GM12878 (cell line): ENCODE measurements around the gene LMAN2L. TPM values are rescaled to one million over a fixed set of nuclear protein-coding genes. Genes with fewer than 3 reads are reported as not detected.

ENCODE experiments used
- ATAC-seq: fragments of 200-7000 bp; cut with Tn5 transposase; 3 replicates; pipeline ENCODE4 v1.9.1; 2020; ENCODE audit warnings: mild to moderate bottlenecking, moderate library complexity
- BruUV-seq: library from RNA; stranded (reverse); fragments of 400-500 nt; replicated peaks from 2 replicates; lab custom pipeline; 2021; lab: Mats Ljungman, UMichigan
- CTCF ChIA-PET: fragments of 300-600 bp; sonication (Branson Sonifier 250); formaldehyde crosslinking; extraction: SDS; loops from one replicate; lab custom pipeline; 2021; ENCODE audit warnings: inconsistent platforms; lab: Yijun Ruan, JAX
- POLR2A ChIA-PET: fragments of 350-600 bp; formaldehyde crosslinking; extraction: SDS; loops from one replicate; lab custom pipeline; 2021; ENCODE audit warnings: inconsistent platforms; lab: Charles Lee
- RAD21 ChIA-PET: fragments of 300-600 bp; sonication (Branson Sonifier 250); formaldehyde crosslinking; loops from one replicate; lab custom pipeline; 2023; ENCODE audit warnings: antibody characterized with exemption; ENCODE audit not compliant: unreplicated experiment; lab: Charles Lee
- SMC1A ChIA-PET: fragments of 300-600 bp; sonication (Branson Sonifier 250); formaldehyde crosslinking; loops from one replicate; lab custom pipeline; 2023; ENCODE audit not compliant: unreplicated experiment, uncharacterized antibody; lab: Charles Lee
- DNase-seq: peaks from one replicate; pipeline ENCODE4 v3.0.0-alpha.2; 2011; ENCODE audit warnings: low read depth, low spot score
- FAIRE-seq: peaks from 3 replicates; lab custom pipeline; 2011; peaks lifted over from hg19 to GRCh38; lab: Jason Lieb, UNC
- H2AFZ ChIP-seq: 2 replicates; pipeline ENCODE4 v1.6.0; 2011; ENCODE audit warnings: low read depth, low read length, control low read depth; ENCODE audit not compliant: control insufficient read depth
- H3K27ac ChIP-seq: 2 replicates; pipeline ENCODE4 v1.5.1; 2011; ENCODE audit warnings: control low read depth; ENCODE audit not compliant: control insufficient read depth, insufficient read depth
- H3K27me3 ChIP-seq, 2 experiments: replicated peaks in 1 of 2; 2 replicates each; pipeline versions ENCODE4 v1.6.0 to v1.6.1; 2011; ENCODE audit warnings: low read length in 1 of 2; ENCODE audit not compliant: control insufficient read depth in 2 of 2, insufficient read depth in 2 of 2
- H3K36me3 ChIP-seq, 2 experiments: 2 replicates each; pipeline ENCODE4 v1.5.1; 2011; ENCODE audit warnings: low read length in 1 of 2; ENCODE audit not compliant: control insufficient read depth in 2 of 2, insufficient read depth in 2 of 2
- H3K4me1 ChIP-seq: 2 replicates; pipeline ENCODE4 v1.6.1; 2011; ENCODE audit warnings: mild to moderate bottlenecking, low read length, moderate library complexity, mixed read lengths; ENCODE audit not compliant: control insufficient read depth, insufficient read depth
- H3K4me2 ChIP-seq: 2 replicates; pipeline ENCODE4 v1.6.0; 2011; ENCODE audit warnings: control low read depth; ENCODE audit not compliant: control insufficient read depth, insufficient read depth
- H3K4me3 ChIP-seq: fragments of 200-600 bp; sonication (generic); 2 replicates; pipeline ENCODE4 v1.5.1; 2016
- H3K79me2 ChIP-seq: 2 replicates; pipeline ENCODE4 v1.6.0; 2011; ENCODE audit warnings: low read length; ENCODE audit not compliant: control insufficient read depth, insufficient read depth
- H3K9ac ChIP-seq: 2 replicates; pipeline ENCODE4 v1.8.0; 2011; ENCODE audit warnings: low read length, control low read depth, mixed read lengths; ENCODE audit not compliant: control insufficient read depth, insufficient read depth
- H3K9me3 ChIP-seq: replicated peaks from 3 replicates; pipeline ENCODE4 v1.5.1; 2011; ENCODE audit warnings: mild to moderate bottlenecking, low read length; ENCODE audit not compliant: control insufficient read depth, insufficient read depth
- H4K20me1 ChIP-seq: 2 replicates; pipeline ENCODE4 v1.6.0; 2011; ENCODE audit not compliant: control insufficient read depth, insufficient read depth
- CBX5 ChIP-seq: sonication (generic); IDR thresholded peaks from 2 replicates; pipeline ENCODE4 v1.6.1; 2016; ENCODE audit warnings: low read depth, moderate library complexity, mild to moderate bottlenecking, inconsistent platforms
- FOXK2 ChIP-seq: fragments of 450-650 bp; IDR thresholded peaks from 2 replicates; pipeline ENCODE4 v1.6.1; 2017; ENCODE audit warnings: mild to moderate bottlenecking, moderate library complexity
- GABPA ChIP-seq: IDR thresholded peaks from 2 replicates; pipeline ENCODE4 v1.6.1; 2014; ENCODE audit warnings: antibody characterized with exemption, low read depth, mild to moderate bottlenecking, inconsistent platforms
- KLF5 ChIP-seq: fragments of 450-650 bp; IDR thresholded peaks from 2 replicates; pipeline ENCODE4 v1.6.1; 2014; ENCODE audit warnings: mild to moderate bottlenecking; ENCODE audit not compliant: partially characterized antibody
- SP1 ChIP-seq: IDR thresholded peaks from one replicate; pipeline ENCODE4 v1.6.1; 2011; ENCODE audit warnings: low read depth, low read length
- WGBS: methylation state at CpG from one replicate; pipeline ENCODE4 v1.1.6; 2016; ENCODE audit warnings: low lambda C conversion rate; ENCODE audit not compliant: insufficient replicate concordance, insufficient coverage; ENCODE audit errors: missing lambda C conversion rate; 5-methylcytosine and 5-hydroxymethylcytosine counted together
- in situ Hi-C: fragments of 300-500 bp; cut with MboI; formaldehyde crosslinking; loops from 9 replicates; pipeline ENCODE4 v1.14.3; 2018; ENCODE audit warnings: mixed read lengths
- intact Hi-C: fragments of 100-400 bp; cut with micrococcal nuclease; formaldehyde crosslinking; loops from one replicate; pipeline ENCODE4 v1.14.2; 2022; ENCODE audit not compliant: unreplicated experiment
- polyA plus RNA-seq, 11 experiments: library from polyadenylated mRNA; depleted of rRNA in 4 of 11; unstranded in 6 of 11; stranded (reverse) in 5 of 11; fragments of >200 nt; fragmentation: Nextera tagmentation in 4 of 11; fragmentation: Illumina TruSeq in 1 of 11; extraction: Ambion mirVana in 4 of 11; extraction: Trizol in 1 of 11; gene quantifications; 1 replicate in 1 of 11; 2 replicates in 10 of 11; pipeline versions ENCODE4 v1.2.1 to v1.2.3, GENCODE V29; 2011 to 2016; ENCODE audit warnings: inconsistent platforms in 2 of 11, missing spikeins in 2 of 11, low read depth in 1 of 11
- total RNA-seq, 4 experiments: library from RNA; depleted of rRNA in 3 of 4; stranded (reverse); fragments of >200 nt in 3 of 4; fragmentation: Illumina TruSeq in 1 of 4; extraction: Trizol in 1 of 4; gene quantifications; 2 replicates each; pipeline versions ENCODE4 v1.2.1 to v1.2.3, GENCODE V29; 2013 to 2021
- TF ChIP-seq, protein P1 (sequence below): fragments of 450-650 bp; IDR thresholded peaks from 2 replicates; pipeline ENCODE4 v1.6.1; 2017; ENCODE audit warnings: mild to moderate bottlenecking
- TF ChIP-seq, protein P2 (sequence below): fragments of 450-650 bp; conservative IDR thresholded peaks from 2 replicates; pipeline ENCODE4 v1.6.1; 2017; ENCODE audit warnings: mild to moderate bottlenecking, moderate library complexity
- TF ChIP-seq, protein P3 (sequence below): fragments of 450-650 bp; formaldehyde crosslinking; IDR thresholded peaks from 2 replicates; pipeline ENCODE4 v1.4.0; 2022; ENCODE audit warnings: mild to moderate bottlenecking, moderate library complexity
- TF ChIP-seq, protein P4 (sequence below): fragments of 450-650 bp; IDR thresholded peaks from 2 replicates; pipeline ENCODE4 v1.6.1; 2014; ENCODE audit warnings: mild to moderate bottlenecking
- TF ChIP-seq, protein P5 (sequence below): fragments of 450-650 bp; IDR thresholded peaks from 2 replicates; pipeline ENCODE4 v1.6.1; 2017; ENCODE audit warnings: mild to moderate bottlenecking, low read depth, inconsistent platforms; ENCODE audit not compliant: poor library complexity, severe bottlenecking

The LMAN2L gene
- total and polyA plus RNA-seq, 10 of the 15 experiments (the other 5 are each of a cell fraction or from before 2014, with no cell fraction given): 5.7 to 16.3 (median 10.7) TPM

DNA sequence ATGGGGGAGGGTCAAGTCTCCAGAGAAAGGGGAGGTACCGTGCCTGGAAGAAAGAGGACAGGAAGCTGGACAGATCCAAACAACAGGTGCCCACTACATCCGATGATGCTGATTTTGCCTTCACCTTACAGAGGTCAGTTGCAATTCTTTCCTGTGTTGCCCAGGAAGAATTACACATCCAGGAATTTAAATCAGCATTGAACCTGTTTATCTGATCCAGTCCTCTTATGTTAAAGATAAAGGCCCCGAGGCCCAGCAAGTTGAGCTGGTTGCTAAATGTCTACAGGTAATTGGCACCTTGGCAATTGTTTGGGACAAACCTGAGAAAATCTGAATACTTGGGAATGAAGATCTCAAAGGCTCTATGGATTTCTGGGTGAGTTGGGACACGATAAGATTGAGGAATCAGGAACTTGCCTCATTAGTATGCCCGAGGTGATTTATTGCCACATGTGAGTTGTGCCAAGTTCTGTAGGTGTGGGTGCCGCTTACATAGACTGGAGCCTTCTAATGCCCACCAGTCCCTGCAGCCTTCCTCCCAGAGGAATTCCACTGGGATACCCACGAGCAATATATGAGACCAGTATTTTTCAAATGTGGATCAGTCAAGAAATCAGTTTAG lies 13.9 kb upstream of the LMAN2L start (continued):
- TF ChIP-seq, protein P1, sequence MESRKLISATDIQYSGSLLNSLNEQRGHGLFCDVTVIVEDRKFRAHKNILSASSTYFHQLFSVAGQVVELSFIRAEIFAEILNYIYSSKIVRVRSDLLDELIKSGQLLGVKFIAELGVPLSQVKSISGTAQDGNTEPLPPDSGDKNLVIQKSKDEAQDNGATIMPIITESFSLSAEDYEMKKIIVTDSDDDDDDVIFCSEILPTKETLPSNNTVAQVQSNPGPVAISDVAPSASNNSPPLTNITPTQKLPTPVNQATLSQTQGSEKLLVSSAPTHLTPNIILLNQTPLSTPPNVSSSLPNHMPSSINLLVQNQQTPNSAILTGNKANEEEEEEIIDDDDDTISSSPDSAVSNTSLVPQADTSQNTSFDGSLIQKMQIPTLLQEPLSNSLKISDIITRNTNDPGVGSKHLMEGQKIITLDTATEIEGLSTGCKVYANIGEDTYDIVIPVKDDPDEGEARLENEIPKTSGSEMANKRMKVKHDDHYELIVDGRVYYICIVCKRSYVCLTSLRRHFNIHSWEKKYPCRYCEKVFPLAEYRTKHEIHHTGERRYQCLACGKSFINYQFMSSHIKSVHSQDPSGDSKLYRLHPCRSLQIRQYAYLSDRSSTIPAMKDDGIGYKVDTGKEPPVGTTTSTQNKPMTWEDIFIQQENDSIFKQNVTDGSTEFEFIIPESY: no peak

DNA sequence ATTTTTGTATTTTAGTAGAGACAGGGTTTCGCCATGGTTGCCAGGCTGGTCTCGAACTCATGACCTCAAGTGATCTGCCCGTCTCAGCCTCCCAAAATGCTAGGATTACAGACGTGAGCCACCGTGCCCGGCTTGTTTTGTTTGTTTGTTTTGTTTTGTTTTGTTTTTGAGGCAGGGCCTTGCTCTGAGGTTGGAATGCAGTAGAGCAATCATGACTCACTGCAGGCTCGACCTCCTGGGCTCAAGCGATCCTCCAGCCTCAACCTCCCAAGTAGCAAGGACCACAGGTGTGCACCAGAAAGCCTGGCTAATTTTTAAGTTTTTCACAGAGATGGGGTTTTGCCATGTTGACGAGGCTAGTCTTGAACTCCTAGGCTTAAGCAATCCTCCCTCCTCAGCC lies 11.9 kb upstream of the LMAN2L start:
- ATAC-seq (no peak), DNase-seq (no peak), FAIRE-seq (no peak)
- WGBS: 77% methylated on average over 9 of the region's 9 CpGs
- in situ Hi-C loops: no loop called here
- ChIA-PET SMC1A (no interaction called here), RAD21 (no interaction called here), CTCF (interaction anchor here (0.7 to 1.4 kb wide), 2 partner anchors 12 to 56 kb away, joined by 5 to 7 read pairs; no protein-coding TSS in a partner anchor), POLR2A (no interaction called here)
- H4K20me1 ChIP-seq: no peaks in the 10 kb centered on the region
- no peak overlapping the region for H3K4me2 ChIP-seq
- no peaks in the 10 kb centered on the region for H3K4me1 ChIP-seq
- intact Hi-C loops: no loop called here
- no peak overlapping the region for H3K27ac ChIP-seq
- no TSS peak for BruUV-seq
- no peaks in the 10 kb centered on the region for H3K79me2 ChIP-seq
- H3K4me3 ChIP-seq: no peak overlapping the region
- H3K9me3 ChIP-seq: no peaks in the 10 kb centered on the region
- H3K27me3 ChIP-seq: no peaks in the 10 kb centered on the region; a peak in 1 of 4 replicates
- H2AFZ ChIP-seq: no peak overlapping the region
- H3K36me3 ChIP-seq: no peaks in the 10 kb centered on the region
- H3K9ac ChIP-seq: no peak overlapping the region
- TF ChIP-seq, protein P2, sequence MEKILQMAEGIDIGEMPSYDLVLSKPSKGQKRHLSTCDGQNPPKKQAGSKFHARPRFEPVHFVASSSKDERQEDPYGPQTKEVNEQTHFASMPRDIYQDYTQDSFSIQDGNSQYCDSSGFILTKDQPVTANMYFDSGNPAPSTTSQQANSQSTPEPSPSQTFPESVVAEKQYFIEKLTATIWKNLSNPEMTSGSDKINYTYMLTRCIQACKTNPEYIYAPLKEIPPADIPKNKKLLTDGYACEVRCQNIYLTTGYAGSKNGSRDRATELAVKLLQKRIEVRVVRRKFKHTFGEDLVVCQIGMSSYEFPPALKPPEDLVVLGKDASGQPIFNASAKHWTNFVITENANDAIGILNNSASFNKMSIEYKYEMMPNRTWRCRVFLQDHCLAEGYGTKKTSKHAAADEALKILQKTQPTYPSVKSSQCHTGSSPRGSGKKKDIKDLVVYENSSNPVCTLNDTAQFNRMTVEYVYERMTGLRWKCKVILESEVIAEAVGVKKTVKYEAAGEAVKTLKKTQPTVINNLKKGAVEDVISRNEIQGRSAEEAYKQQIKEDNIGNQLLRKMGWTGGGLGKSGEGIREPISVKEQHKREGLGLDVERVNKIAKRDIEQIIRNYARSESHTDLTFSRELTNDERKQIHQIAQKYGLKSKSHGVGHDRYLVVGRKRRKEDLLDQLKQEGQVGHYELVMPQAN: no peak
- TF ChIP-seq, protein P3, sequence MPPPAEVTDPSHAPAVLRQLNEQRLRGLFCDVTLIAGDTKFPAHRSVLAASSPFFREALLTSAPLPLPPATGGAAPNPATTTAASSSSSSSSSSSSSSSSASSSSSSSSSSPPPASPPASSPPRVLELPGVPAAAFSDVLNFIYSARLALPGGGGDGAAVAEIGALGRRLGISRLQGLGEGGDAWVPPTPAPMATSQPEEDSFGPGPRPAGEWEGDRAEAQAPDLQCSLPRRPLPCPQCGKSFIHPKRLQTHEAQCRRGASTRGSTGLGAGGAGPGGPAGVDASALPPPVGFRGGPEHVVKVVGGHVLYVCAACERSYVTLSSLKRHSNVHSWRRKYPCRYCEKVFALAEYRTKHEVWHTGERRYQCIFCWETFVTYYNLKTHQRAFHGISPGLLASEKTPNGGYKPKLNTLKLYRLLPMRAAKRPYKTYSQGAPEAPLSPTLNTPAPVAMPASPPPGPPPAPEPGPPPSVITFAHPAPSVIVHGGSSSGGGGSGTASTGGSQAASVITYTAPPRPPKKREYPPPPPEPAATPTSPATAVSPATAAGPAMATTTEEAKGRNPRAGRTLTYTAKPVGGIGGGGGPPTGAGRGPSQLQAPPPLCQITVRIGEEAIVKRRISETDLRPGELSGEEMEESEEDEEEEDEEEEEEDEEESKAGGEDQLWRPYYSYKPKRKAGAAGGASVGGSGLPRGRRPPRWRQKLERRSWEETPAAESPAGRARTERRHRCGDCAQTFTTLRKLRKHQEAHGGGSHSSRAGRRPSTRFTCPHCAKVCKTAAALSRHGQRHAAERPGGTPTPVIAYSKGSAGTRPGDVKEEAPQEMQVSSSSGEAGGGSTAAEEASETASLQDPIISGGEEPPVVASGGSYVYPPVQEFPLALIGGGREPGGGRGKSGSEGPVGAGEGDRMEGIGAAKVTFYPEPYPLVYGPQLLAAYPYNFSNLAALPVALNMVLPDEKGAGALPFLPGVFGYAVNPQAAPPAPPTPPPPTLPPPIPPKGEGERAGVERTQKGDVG (CRISPR knock-in tag): no peak
- no peak for TF ChIP-seq KLF5
- TF ChIP-seq, protein P4, sequence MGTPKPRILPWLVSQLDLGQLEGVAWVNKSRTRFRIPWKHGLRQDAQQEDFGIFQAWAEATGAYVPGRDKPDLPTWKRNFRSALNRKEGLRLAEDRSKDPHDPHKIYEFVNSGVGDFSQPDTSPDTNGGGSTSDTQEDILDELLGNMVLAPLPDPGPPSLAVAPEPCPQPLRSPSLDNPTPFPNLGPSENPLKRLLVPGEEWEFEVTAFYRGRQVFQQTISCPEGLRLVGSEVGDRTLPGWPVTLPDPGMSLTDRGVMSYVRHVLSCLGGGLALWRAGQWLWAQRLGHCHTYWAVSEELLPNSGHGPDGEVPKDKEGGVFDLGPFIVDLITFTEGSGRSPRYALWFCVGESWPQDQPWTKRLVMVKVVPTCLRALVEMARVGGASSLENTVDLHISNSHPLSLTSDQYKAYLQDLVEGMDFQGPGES: no peak
- no peak for TF ChIP-seq FOXK2
- TF ChIP-seq, protein P5, sequence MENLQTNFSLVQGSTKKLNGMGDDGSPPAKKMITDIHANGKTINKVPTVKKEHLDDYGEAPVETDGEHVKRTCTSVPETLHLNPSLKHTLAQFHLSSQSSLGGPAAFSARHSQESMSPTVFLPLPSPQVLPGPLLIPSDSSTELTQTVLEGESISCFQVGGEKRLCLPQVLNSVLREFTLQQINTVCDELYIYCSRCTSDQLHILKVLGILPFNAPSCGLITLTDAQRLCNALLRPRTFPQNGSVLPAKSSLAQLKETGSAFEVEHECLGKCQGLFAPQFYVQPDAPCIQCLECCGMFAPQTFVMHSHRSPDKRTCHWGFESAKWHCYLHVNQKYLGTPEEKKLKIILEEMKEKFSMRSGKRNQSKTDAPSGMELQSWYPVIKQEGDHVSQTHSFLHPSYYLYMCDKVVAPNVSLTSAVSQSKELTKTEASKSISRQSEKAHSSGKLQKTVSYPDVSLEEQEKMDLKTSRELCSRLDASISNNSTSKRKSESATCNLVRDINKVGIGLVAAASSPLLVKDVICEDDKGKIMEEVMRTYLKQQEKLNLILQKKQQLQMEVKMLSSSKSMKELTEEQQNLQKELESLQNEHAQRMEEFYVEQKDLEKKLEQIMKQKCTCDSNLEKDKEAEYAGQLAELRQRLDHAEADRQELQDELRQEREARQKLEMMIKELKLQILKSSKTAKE: no peak
- TF ChIP-seq GABPA: no peak
- TF ChIP-seq CBX5: no peak
- no peak for TF ChIP-seq SP1
